Lower leg skin (tissue), 4 donors: Measurements from ENCODE around the gene EXO1. TPM values are rescaled to one million over a fixed set of nuclear protein-coding genes. Genes with fewer than 3 reads are reported as not detected.
"Not testable (repeated sequence)": the region's sequence is repeated elsewhere in the genome, so short reads cannot be mapped to it uniquely, and the experiment has no call there.

ENCODE experiments used
- DNase-seq, 2 donors: peaks; one replicate each; pipeline ENCODE4 v3.0.0-alpha.2; 2019; ENCODE audit warnings: low spot score in 2 of 2
- H3K4me3 ChIP-seq: fragments of 200-600 bp; sonication (generic); 2 replicates; pipeline ENCODE4 v1.5.1; 2017; ENCODE audit warnings: mild to moderate bottlenecking, low read depth; ENCODE audit not compliant: poor library complexity, severe bottlenecking
- POLR2A ChIP-seq, 2 donors: fragments of 450-650 bp; IDR thresholded peaks; one replicate each; pipeline ENCODE4 v1.6.1; 2016 to 2017; ENCODE audit warnings: antibody characterized with exemption in 2 of 2, mild to moderate bottlenecking in 1 of 2, moderate library complexity in 1 of 2
- WGBS, 2 donors: methylation state at CpG; one replicate each; pipeline ENCODE4 v1.1.5; 2018; 5-methylcytosine and 5-hydroxymethylcytosine counted together
- intact Hi-C: fragments of 100-400 bp; cut with DNase I; formaldehyde crosslinking; loops from one replicate; pipeline ENCODE4 v1.15.0; 2023; ENCODE audit warnings: low total_unique reads
- total RNA-seq, 4 donors: library from RNA; depleted of rRNA; stranded (reverse); fragments of >200 nt; gene quantifications; one replicate each; pipeline ENCODE4 v1.1.0, GENCODE V29; 2016
- TF ChIP-seq, protein P1 (sequence below), 3 donors: fragments of 450-650 bp; IDR thresholded peaks; one replicate each; pipeline ENCODE4 v1.5.1; 2016; ENCODE audit warnings: antibody characterized with exemption in 3 of 3, mild to moderate bottlenecking in 3 of 3, moderate library complexity in 2 of 3

Gene EXO1
- total RNA-seq, result 1 to 10 TPM in 1 of 4 donors, under 1 TPM in 1, not detected in 2; 0.52 to 1.2 TPM

DNA sequence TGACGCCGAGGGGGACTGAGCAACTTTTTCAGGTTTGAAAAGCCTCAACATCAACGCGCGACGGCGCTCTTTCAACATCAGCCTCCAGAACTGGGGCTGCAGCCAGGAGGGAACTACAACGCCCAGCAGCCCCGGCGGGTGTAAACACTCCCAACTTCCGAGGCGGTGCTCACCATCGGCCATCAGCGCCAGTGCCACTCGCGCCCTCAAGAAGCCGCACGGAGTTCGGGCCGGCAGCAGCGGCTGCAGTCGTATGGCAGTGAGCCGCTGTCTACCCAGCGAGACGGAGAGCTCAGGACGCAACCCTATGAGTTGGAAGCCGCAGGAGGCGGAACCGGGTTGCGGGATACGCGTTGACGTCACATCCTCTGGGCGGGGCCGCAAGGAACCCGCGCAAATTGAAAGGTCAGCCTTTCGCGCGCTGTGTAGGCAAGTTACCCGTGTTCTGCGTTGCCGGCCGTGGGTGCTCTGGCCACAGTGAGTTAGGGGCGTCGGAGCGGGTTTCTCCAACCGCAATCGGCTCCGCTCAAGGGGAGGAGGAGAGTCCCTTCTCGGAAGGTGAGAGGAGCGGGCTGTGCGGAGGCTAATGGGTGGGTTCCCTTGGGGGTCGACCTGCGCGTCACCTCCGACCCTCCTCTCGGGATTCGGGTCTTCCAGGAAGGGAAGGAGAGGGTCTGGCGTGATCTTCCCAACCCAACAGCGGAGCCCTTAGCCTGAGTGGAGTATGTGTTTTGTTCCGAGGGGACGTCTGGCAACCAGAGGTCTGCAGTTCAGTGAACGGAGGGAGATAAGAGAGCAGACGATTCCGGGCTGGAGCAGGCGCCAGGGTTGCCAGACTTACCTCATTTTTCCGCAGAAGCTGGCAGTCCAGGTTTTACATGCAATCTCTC, at the start of gene EXO1:
EXO1 (plus strand) TSS at position 409 of the 890 bp plus-strand sequence. CDS start 2,222 bp downstream, outside the sequence.
- intact Hi-C loops, result no loop called here
- H3K4me3 ChIP-seq, result peak within 1 kb of the TSS; percentile 83
- TF ChIP-seq, protein P1, sequence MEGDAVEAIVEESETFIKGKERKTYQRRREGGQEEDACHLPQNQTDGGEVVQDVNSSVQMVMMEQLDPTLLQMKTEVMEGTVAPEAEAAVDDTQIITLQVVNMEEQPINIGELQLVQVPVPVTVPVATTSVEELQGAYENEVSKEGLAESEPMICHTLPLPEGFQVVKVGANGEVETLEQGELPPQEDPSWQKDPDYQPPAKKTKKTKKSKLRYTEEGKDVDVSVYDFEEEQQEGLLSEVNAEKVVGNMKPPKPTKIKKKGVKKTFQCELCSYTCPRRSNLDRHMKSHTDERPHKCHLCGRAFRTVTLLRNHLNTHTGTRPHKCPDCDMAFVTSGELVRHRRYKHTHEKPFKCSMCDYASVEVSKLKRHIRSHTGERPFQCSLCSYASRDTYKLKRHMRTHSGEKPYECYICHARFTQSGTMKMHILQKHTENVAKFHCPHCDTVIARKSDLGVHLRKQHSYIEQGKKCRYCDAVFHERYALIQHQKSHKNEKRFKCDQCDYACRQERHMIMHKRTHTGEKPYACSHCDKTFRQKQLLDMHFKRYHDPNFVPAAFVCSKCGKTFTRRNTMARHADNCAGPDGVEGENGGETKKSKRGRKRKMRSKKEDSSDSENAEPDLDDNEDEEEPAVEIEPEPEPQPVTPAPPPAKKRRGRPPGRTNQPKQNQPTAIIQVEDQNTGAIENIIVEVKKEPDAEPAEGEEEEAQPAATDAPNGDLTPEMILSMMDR (IDR thresholded peaks at IDR 0.05), result no peak
- TF ChIP-seq POLR2A (IDR thresholded peaks at IDR 0.05), result no peak
- 0% methylated on average over 50 to 54 of the region's 68 CpGs for WGBS, 2 donors
- peak; percentile 77 to 96 for DNase-seq

DNA sequence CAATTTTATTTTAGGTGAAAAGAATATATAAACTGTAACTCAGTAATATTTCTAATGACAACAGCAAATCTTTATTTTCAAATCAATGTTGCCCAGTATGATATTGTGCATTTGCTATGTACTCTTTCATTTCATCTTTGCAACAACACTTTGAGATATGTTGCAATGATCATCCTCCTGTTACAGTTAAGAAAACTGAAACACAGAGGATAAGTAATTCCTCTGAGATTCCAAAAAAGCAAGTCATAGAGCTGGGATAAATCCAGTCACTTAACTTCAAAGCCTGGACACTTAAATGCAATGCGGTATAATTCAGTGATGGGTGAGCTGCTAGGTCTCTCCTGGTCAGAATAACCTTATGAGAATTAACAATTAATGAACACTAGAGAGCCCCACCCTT, 48.6 kb upstream of the EXO1 start:
- no peak overlapping the region for H3K4me3 ChIP-seq
- 89 to 97% methylated on average over 1 of the region's 1 CpG for WGBS, 2 donors
- DNase-seq, result no peak
- intact Hi-C loops, result no loop called here
- TF ChIP-seq POLR2A (IDR thresholded peaks at IDR 0.05), result no peak
- TF ChIP-seq, protein P1 (IDR thresholded peaks at IDR 0.05), result no peak

DNA sequence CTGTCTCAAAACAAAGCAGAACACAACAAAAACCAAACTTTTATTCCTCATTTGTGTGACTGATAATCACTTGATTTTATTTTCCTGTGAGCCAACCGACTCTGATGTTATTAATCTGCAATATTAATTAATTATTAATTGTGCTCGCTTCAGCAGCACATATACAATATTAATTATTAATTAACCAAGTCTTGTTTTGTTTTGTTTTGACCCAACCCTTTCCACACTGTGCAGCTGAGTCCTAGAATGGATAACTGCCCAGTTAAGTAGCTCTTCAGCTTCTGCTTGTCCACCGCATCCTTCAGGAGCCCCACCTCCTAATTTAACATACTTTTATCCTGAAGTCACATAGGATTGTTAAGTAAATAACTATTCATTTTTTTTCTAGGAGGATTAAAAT, 47.4 kb upstream of the EXO1 start:
- TF ChIP-seq, protein P1 (IDR thresholded peaks at IDR 0.05), result no peak
- no peak for TF ChIP-seq POLR2A (IDR thresholded peaks at IDR 0.05)
- no peak for DNase-seq
- WGBS, 2 donors, result 81 to 84% methylated on average over 3 of the region's 3 CpGs
- H3K4me3 ChIP-seq, result no peak overlapping the region
- intact Hi-C loops, result no loop called here

DNA sequence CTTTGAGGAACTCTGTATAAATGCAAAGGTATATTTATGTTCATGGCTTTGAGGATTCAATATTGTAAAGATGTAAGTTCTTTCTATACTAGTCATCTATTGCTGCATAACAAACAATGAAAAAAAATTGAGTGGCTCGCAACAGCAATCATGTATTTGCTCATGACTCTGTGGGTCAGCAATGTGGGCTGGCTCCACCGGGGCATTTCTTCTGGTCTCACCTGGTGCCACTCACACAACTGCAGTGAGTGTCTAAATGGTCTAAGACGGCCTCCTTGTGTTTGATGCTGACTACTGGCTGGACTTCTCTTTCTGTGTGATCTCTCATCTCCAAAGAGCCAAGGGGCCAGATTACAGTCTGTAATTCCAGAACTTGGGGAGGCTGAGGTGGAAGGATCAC, 45.1 kb upstream of the EXO1 start:
- no peak for TF ChIP-seq POLR2A (IDR thresholded peaks at IDR 0.05)
- TF ChIP-seq, protein P1 (IDR thresholded peaks at IDR 0.05), result no peak
- WGBS, 2 donors, result 85 to 86% methylated on average over 3 of the region's 3 CpGs
- H3K4me3 ChIP-seq, result no peak overlapping the region
- intact Hi-C loops, result no loop called here
- no peak for DNase-seq

DNA sequence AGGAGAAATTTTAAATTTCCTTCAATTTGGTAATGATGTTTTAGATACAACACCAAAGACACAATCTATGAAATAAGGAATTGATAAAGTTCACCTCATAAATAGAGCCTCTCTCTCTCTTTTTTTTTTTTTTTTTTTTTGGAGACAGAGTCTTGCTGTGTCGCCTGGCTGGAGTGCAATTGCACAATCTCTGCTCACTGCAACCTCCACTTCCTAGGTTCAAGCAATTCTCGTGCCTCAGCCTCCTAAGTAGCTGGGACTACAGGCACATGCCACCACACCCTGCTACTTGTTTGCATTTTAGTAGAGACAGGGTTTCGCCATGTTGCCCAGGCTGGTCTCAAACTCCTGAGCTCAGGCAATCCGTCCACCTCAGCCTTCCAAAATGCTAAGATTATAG, 43.3 kb upstream of the EXO1 start:
- DNase-seq, H3K4me3 ChIP-seq, intact Hi-C loops: not testable (repeated sequence)
- 79 to 84% methylated on average over 4 of the region's 4 CpGs for WGBS, 2 donors

DNA sequence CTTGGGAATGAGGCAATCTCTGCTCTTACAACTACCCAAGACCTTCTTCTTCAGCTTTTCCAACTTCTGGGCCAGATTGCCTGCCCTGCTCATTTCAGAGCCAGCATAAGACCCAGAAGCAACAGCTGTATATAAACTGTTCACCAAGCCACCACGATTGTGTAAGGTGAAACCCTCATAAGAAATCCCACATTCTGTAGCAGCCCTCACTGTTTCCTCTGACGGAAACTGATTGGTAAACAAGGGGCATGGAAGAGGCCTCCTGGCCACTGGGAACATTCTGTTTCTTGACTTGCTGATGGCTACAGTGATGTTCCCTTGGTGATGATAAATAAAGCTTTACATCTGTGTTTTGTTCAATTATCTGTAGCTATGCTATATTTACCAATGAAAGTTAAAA, 39.7 kb upstream of the EXO1 start:
- intact Hi-C loops, result no loop called here
- no peak for TF ChIP-seq POLR2A (IDR thresholded peaks at IDR 0.05)
- TF ChIP-seq, protein P1 (IDR thresholded peaks at IDR 0.05), result no peak
- DNase-seq, result no peak
- WGBS, 2 donors, result 54 to 74% methylated on average over 2 of the region's 2 CpGs
- H3K4me3 ChIP-seq, result no peak overlapping the region
